ENCODE measurements around the gene RAB31. TPM values are rescaled to one million over a fixed set of nuclear protein-coding genes. Genes with fewer than 3 reads are reported as not detected.

The RAB31 gene
- total RNA-seq, 1 donor from 2014 or later = 31.2 TPM

DNA sequence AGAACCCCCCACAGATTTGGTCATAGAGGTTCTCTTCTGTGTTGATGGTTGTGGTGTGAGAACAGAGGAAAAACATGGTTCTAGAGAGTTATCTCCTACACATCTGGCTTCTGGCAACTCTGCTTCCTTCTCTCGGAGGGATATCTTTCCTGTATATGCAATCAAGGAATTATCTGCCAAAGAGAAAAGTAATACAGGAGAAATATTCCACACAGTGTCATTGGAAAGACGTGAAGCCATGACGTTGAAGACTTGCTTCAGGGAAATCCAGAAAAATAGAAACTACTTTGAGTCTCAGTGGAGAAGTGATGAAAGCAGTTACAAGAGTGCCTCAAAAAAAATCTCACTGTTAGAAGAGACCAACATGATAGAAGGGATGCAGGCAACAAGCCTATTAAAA lies 78.5 kb downstream of the RAB31 start:
- H3K4me3 ChIP-seq (ENCODE audit: low read depth, low read length) = no peak overlapping the region
- TF ChIP-seq, protein P1, sequence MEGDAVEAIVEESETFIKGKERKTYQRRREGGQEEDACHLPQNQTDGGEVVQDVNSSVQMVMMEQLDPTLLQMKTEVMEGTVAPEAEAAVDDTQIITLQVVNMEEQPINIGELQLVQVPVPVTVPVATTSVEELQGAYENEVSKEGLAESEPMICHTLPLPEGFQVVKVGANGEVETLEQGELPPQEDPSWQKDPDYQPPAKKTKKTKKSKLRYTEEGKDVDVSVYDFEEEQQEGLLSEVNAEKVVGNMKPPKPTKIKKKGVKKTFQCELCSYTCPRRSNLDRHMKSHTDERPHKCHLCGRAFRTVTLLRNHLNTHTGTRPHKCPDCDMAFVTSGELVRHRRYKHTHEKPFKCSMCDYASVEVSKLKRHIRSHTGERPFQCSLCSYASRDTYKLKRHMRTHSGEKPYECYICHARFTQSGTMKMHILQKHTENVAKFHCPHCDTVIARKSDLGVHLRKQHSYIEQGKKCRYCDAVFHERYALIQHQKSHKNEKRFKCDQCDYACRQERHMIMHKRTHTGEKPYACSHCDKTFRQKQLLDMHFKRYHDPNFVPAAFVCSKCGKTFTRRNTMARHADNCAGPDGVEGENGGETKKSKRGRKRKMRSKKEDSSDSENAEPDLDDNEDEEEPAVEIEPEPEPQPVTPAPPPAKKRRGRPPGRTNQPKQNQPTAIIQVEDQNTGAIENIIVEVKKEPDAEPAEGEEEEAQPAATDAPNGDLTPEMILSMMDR (conservative IDR thresholded peaks at IDR 0.05; ENCODE audit: low read depth, low read length) = no peak
- DNase-seq (ENCODE audit: low read depth) = no peak

DNA sequence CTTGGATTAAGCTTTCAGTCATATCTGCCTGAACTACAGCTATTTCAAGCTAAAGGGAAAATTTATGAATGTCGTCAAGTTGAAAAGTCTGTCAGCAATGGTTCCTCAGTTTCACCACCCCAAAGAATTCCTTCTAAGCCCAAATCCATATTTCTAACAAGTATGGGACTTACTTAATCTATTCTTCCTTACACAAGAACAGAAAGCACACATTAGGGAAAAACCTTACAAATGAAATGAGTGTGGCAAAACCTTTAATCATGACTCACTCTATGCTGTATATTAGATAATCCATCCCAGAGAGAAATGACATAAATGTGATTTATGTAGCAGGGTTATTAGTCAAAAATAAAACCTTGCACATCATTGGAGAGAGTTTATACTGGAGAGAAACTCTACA lies 78.9 kb downstream of the RAB31 start:
- no peak overlapping the region for H3K4me3 ChIP-seq (ENCODE audit: low read depth, low read length)
- TF ChIP-seq, protein P1 (conservative IDR thresholded peaks at IDR 0.05; ENCODE audit: low read depth, low read length) = no peak
- DNase-seq (ENCODE audit: low read depth) = no peak

DNA sequence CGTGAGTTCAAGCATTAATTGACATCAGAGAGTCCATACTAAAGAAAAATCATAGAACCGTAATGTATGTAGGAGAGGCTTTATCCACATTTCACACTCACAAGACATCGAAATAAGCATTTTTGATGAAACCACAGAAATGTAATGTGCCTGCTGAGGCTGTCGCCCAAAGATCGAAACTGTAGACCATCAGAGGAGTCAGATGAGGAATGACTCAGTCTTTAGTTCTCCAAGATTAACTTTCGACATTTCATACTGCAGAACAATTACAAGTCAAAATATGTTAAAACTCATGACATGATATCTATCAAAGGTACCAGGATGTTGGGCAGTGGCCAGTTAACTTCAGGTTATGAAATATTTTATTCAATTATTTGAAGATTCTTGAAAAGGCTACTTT lies 79.6 kb downstream of the RAB31 start:
- TF ChIP-seq, protein P1 (conservative IDR thresholded peaks at IDR 0.05; ENCODE audit: low read depth, low read length) = no peak
- DNase-seq (ENCODE audit: low read depth) = no peak
- H3K4me3 ChIP-seq (ENCODE audit: low read depth, low read length) = no peak overlapping the region

DNA sequence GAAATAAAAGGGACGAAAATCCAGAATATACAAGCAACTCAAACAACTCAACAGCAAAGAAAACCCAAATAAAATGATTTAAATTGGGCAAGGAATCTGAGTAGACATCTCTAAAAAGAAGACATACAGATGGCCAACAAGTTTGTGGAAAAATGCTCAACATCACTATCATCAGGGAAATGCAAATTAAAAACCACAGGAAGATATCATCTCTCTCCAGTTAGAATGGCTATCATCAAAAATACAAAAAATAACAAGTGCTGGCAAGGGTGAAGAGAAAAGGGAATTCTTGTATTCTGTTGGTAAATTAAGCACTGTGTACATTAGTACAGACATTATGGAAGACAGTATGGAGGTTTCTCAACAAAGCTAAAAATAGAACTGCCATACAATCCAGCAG lies 80.0 kb downstream of the RAB31 start:
- TF ChIP-seq, protein P1 (conservative IDR thresholded peaks at IDR 0.05; ENCODE audit: low read depth, low read length) = no peak
- no peak overlapping the region for H3K4me3 ChIP-seq (ENCODE audit: low read depth, low read length)
- no peak for DNase-seq (ENCODE audit: low read depth)

DNA sequence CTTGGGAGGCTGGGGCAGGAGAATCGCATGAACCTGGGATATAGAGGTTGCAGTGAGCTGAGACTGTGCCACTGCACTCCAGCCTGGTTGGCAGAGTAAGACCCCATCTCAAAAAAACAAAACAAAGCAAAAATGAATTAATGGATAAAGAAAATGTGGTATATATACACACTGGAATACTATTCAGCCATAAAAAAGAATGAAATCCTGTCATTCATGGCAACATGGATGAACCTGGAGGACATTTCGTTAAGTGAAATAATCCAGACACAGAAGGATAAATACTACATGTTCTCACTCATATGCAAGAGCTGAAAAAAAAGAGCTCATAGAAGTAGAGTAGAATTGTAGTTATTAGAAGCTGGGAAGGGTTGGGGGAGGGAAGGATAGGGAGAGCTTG lies 80.8 kb downstream of the RAB31 start:
- TF ChIP-seq, protein P1 (conservative IDR thresholded peaks at IDR 0.05; ENCODE audit: low read depth, low read length) = no peak
- DNase-seq (ENCODE audit: low read depth) = no peak
- H3K4me3 ChIP-seq (ENCODE audit: low read depth, low read length) = no peak overlapping the region

DNA sequence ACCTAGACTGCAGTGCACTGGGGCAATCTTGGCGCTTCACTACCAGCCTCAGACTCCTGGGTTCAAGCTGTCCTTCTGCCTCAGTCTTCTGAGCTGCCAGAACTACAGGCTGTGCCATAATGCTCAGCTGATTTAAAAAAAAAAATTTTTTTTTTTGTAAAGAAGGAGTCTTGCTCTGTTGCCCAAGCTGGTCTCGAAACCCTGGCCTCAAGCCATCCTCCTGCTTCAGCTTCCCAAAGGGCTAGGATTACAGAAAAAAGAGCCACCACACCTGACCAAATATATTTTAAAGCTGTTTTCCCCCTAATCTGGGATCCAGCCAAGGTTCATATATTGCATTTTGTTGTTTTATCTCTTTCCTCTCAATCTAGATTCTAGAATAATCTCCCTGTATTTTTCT lies 82.2 kb downstream of the RAB31 start:
- TF ChIP-seq, protein P1 (conservative IDR thresholded peaks at IDR 0.05; ENCODE audit: low read depth, low read length) = no peak
- no peak for DNase-seq (ENCODE audit: low read depth)
- H3K4me3 ChIP-seq (ENCODE audit: low read depth, low read length) = no peak overlapping the region

DNA sequence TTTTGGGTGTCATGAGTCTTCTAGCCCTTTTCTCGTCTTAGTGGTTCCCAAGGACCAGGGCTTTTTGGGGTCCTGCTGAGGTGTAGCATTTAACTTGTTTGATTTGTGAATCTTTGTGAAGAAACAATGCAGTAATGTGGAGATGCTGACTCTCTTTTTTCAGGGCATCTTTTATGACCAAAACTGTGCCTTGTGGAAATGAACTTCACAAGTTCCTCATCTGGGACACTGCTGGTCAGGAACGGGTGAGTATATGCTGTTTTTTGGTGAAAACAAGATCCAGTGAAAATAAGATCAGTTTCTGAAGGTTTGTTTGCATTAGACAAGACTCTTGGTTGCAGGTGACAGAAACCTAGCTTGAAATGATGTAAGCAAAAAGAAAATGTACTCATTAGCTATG lies 83.9 kb downstream of the RAB31 start:
- H3K4me3 ChIP-seq (ENCODE audit: low read depth, low read length) = no peak overlapping the region
- no peak for DNase-seq (ENCODE audit: low read depth)
- TF ChIP-seq, protein P1 (conservative IDR thresholded peaks at IDR 0.05; ENCODE audit: low read depth, low read length) = no peak

All from epithelial cell of proximal tubule (primary cell).